Breast epithelium (tissue), 3 donors: ENCODE results near the gene ALDH1A3.

Experiments
- CTCF ChIP-seq, 3 donors: fragments of 450-650 bp; IDR thresholded peaks; one replicate each; pipeline ENCODE4 v1.5.1; 2016 to 2017; ENCODE audit warnings: antibody characterized with exemption in 3 of 3, mild to moderate bottlenecking in 3 of 3, moderate library complexity in 3 of 3
- POLR2AphosphoS5 ChIP-seq, 3 donors: sonication (generic); formaldehyde crosslinking; IDR thresholded peaks; one replicate each; pipeline ENCODE4 v1.6.1; 2017; ENCODE audit warnings: antibody characterized with exemption in 3 of 3

GRCh38 chr15:100880897-100881242 is 1.2 kb downstream of the ALDH1A3 start:
- TF ChIP-seq CTCF (IDR thresholded peaks at IDR 0.05) (no peak), POLR2AphosphoS5 (IDR thresholded peaks at IDR 0.05) (no peak)
